WTC11 (cell line): Measurements from ENCODE around the gene ADGB.

Experiments used
- AR ChIP-seq: fragments of 250-450 bp; sonication (Bioruptor Pico); IDR thresholded peaks from 2 replicates; pipeline ENCODE4 v1.9.0; 2021; ENCODE audit warnings: mild to moderate bottlenecking
- CREB1 ChIP-seq: sonication (generic); formaldehyde crosslinking; IDR thresholded peaks from 2 replicates; pipeline ENCODE4 v1.8.0; 2023; ENCODE audit warnings: mild to moderate bottlenecking, missing genetic modification reagents
- CTCF ChIP-seq: fragments of 200-600 bp; IDR thresholded peaks from 2 replicates; pipeline ENCODE4 v1.8.0; 2022; ENCODE audit warnings: antibody characterized with exemption
- ETV6 ChIP-seq: sonication (generic); formaldehyde crosslinking; IDR thresholded peaks from 2 replicates; pipeline ENCODE4 v1.8.1; 2022; ENCODE audit warnings: mild to moderate bottlenecking, missing genetic modification reagents
- FOXK1 ChIP-seq: sonication (generic); formaldehyde crosslinking; IDR thresholded peaks from 2 replicates; pipeline ENCODE4 v1.8.0; 2022; ENCODE audit warnings: mild to moderate bottlenecking, moderate library complexity, missing genetic modification reagents
- TCF7 ChIP-seq: sonication (generic); formaldehyde crosslinking; IDR thresholded peaks from 2 replicates; pipeline ENCODE4 v1.8.0; 2022; ENCODE audit warnings: mild to moderate bottlenecking, low read depth, missing genetic modification reagents, moderate library complexity
- USF1 ChIP-seq: sonication (generic); formaldehyde crosslinking; IDR thresholded peaks from 2 replicates; pipeline ENCODE4 v1.8.0; 2022; ENCODE audit warnings: mild to moderate bottlenecking, missing genetic modification reagents
- ZBTB43 ChIP-seq: sonication (generic); formaldehyde crosslinking; IDR thresholded peaks from 2 replicates; pipeline ENCODE4 v1.8.1; 2023; ENCODE audit warnings: mild to moderate bottlenecking, missing genetic modification reagents
- TF ChIP-seq, protein P1 (sequence below): sonication (generic); formaldehyde crosslinking; IDR thresholded peaks from 2 replicates; pipeline ENCODE4 v1.8.1; 2022; ENCODE audit warnings: low read depth, missing genetic modification reagents, borderline replicate concordance
- TF ChIP-seq, protein P2 (sequence below): sonication (generic); formaldehyde crosslinking; IDR thresholded peaks from 2 replicates; pipeline ENCODE4 v1.8.1; 2023; ENCODE audit warnings: mild to moderate bottlenecking, missing genetic modification reagents, moderate library complexity
- TF ChIP-seq, protein P3 (sequence below): sonication (generic); formaldehyde crosslinking; conservative IDR thresholded peaks from 2 replicates; pipeline ENCODE4 v1.8.1; 2022; ENCODE audit warnings: mild to moderate bottlenecking, missing genetic modification reagents
- TF ChIP-seq, protein P4 (sequence below): sonication (generic); formaldehyde crosslinking; IDR thresholded peaks from 2 replicates; pipeline ENCODE4 v1.8.0; 2022; ENCODE audit warnings: mild to moderate bottlenecking, missing genetic modification reagents
- TF ChIP-seq, protein P5 (sequence below): sonication (generic); formaldehyde crosslinking; IDR thresholded peaks from 2 replicates; pipeline ENCODE4 v1.8.1; 2023; ENCODE audit warnings: mild to moderate bottlenecking, missing genetic modification reagents, borderline replicate concordance
- TF ChIP-seq, protein P6 (sequence below): sonication (generic); formaldehyde crosslinking; IDR thresholded peaks from 2 replicates; pipeline ENCODE4 v1.8.0; 2022; ENCODE audit warnings: mild to moderate bottlenecking, missing genetic modification reagents

DNA sequence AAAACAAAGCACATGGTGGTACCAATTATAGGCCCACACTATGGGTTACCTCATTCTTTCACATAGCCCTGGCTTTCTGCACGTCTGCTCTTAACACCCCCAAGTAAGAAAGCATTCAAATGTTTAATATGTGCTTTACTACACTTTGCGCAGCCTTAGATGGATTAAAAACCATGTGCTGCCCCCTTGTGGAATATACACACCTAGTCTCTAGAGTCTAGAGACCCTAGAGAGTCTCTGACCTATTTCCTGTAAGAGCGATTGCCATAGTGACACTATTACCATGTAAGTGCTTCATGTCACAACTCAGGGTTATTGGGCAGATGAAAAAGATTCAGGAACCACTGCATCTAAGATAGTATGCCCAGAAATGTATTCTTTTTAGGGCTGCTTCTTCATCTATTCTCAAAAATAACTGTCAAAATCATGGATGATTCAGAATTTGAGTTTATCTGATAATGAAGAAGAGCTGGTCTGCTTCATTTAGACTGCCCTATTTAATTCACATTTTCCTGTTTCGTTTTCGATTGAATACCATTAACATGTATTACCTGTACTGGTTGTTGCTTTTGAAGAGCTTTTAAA lies 186.3 kb downstream of the ADGB start:
- TF ChIP-seq ZBTB43 (CRISPR knock-in tag) (no peak), CREB1 (CRISPR knock-in tag) (no peak), CTCF (peak; percentile 56), TCF7 (CRISPR knock-in tag) (no peak), ETV6 (CRISPR knock-in tag) (no peak), FOXK1 (CRISPR knock-in tag) (no peak), AR (CRISPR knock-in tag) (no peak), USF1 (CRISPR knock-in tag) (no peak)
- TF ChIP-seq, protein P1, sequence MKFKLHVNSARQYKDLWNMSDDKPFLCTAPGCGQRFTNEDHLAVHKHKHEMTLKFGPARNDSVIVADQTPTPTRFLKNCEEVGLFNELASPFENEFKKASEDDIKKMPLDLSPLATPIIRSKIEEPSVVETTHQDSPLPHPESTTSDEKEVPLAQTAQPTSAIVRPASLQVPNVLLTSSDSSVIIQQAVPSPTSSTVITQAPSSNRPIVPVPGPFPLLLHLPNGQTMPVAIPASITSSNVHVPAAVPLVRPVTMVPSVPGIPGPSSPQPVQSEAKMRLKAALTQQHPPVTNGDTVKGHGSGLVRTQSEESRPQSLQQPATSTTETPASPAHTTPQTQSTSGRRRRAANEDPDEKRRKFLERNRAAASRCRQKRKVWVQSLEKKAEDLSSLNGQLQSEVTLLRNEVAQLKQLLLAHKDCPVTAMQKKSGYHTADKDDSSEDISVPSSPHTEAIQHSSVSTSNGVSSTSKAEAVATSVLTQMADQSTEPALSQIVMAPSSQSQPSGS (CRISPR knock-in tag) = no peak
- TF ChIP-seq, protein P2, sequence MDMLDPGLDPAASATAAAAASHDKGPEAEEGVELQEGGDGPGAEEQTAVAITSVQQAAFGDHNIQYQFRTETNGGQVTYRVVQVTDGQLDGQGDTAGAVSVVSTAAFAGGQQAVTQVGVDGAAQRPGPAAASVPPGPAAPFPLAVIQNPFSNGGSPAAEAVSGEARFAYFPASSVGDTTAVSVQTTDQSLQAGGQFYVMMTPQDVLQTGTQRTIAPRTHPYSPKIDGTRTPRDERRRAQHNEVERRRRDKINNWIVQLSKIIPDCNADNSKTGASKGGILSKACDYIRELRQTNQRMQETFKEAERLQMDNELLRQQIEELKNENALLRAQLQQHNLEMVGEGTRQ (CRISPR knock-in tag) = no peak
- TF ChIP-seq, protein P3, sequence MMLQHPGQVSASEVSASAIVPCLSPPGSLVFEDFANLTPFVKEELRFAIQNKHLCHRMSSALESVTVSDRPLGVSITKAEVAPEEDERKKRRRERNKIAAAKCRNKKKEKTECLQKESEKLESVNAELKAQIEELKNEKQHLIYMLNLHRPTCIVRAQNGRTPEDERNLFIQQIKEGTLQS (CRISPR knock-in tag) = no peak
- TF ChIP-seq, protein P4, sequence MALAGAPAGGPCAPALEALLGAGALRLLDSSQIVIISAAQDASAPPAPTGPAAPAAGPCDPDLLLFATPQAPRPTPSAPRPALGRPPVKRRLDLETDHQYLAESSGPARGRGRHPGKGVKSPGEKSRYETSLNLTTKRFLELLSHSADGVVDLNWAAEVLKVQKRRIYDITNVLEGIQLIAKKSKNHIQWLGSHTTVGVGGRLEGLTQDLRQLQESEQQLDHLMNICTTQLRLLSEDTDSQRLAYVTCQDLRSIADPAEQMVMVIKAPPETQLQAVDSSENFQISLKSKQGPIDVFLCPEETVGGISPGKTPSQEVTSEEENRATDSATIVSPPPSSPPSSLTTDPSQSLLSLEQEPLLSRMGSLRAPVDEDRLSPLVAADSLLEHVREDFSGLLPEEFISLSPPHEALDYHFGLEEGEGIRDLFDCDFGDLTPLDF = no peak
- TF ChIP-seq, protein P5, sequence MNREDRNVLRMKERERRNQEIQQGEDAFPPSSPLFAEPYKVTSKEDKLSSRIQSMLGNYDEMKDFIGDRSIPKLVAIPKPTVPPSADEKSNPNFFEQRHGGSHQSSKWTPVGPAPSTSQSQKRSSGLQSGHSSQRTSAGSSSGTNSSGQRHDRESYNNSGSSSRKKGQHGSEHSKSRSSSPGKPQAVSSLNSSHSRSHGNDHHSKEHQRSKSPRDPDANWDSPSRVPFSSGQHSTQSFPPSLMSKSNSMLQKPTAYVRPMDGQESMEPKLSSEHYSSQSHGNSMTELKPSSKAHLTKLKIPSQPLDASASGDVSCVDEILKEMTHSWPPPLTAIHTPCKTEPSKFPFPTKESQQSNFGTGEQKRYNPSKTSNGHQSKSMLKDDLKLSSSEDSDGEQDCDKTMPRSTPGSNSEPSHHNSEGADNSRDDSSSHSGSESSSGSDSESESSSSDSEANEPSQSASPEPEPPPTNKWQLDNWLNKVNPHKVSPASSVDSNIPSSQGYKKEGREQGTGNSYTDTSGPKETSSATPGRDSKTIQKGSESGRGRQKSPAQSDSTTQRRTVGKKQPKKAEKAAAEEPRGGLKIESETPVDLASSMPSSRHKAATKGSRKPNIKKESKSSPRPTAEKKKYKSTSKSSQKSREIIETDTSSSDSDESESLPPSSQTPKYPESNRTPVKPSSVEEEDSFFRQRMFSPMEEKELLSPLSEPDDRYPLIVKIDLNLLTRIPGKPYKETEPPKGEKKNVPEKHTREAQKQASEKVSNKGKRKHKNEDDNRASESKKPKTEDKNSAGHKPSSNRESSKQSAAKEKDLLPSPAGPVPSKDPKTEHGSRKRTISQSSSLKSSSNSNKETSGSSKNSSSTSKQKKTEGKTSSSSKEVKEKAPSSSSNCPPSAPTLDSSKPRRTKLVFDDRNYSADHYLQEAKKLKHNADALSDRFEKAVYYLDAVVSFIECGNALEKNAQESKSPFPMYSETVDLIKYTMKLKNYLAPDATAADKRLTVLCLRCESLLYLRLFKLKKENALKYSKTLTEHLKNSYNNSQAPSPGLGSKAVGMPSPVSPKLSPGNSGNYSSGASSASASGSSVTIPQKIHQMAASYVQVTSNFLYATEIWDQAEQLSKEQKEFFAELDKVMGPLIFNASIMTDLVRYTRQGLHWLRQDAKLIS (CRISPR knock-in tag) = no peak
- TF ChIP-seq, protein P6, sequence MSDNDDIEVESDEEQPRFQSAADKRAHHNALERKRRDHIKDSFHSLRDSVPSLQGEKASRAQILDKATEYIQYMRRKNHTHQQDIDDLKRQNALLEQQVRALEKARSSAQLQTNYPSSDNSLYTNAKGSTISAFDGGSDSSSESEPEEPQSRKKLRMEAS (CRISPR knock-in tag) = no peak
